WTC11 (cell line): ENCODE results near the gene CEP126.

ENCODE experiments used
- CTCF ChIP-seq: fragments of 200-600 bp; IDR thresholded peaks from 2 replicates; pipeline ENCODE4 v1.8.0; 2022; ENCODE audit warnings: antibody characterized with exemption
- ELF4 ChIP-seq: sonication (generic); formaldehyde crosslinking; IDR thresholded peaks from 2 replicates; pipeline ENCODE4 v1.8.1; 2022; ENCODE audit warnings: low read depth, mild to moderate bottlenecking, moderate library complexity, missing genetic modification reagents

- no peak for TF ChIP-seq CTCF
- no peak for TF ChIP-seq ELF4
These were observed 25.0 kb upstream of the CEP126 start for GRCh38 chr11:101889767-101890166.
